Left forelimb (tissue), 1 donor: Measurements from ENCODE around the gene TOPBP1.
"Not testable (repeated sequence)": the region's sequence is repeated elsewhere in the genome, so short reads cannot be mapped to it uniquely, and the experiment has no call there.

Source experiments
- DNase-seq: peaks from one replicate; pipeline ENCODE4 v3.0.0-alpha.2; 2018; ENCODE audit warnings: low spot score

Gene TOPBP1

GRCh38 chr3:133661454-133662277, at the start of gene TOPBP1:
Gene TOPBP1, minus strand, starts transcription at chr3:133661941. Its CDS starts 814 bp downstream, at chr3:133661127.
- DNase-seq, result peak; percentile 90

DNA sequence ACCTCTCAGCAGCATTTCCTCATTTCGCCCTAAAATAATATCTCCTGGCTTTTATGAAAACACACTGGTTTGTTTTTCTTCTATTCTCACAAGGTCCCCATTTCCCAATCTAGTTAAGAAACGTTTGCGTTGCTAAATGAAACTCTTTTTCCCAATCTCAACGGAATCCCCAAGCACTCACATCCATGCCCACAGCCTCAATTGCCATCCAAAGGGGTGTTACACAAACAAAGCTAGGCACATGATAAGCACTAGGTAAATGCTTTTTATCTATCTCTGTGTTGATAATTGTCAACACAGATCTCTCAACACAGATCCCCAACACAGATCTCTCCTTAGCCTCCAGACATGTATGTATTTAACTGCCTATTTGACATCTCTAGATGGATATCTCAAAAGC, 49.3 kb upstream of the TOPBP1 start:
- DNase-seq, result no peak

GRCh38 chr3:133709139-133709750, 47.5 kb upstream of the TOPBP1 start:
- DNase-seq, result no peak

GRCh38 chr3:133706033-133706432, 44.3 kb upstream of the TOPBP1 start:
- DNase-seq, result no peak

DNA sequence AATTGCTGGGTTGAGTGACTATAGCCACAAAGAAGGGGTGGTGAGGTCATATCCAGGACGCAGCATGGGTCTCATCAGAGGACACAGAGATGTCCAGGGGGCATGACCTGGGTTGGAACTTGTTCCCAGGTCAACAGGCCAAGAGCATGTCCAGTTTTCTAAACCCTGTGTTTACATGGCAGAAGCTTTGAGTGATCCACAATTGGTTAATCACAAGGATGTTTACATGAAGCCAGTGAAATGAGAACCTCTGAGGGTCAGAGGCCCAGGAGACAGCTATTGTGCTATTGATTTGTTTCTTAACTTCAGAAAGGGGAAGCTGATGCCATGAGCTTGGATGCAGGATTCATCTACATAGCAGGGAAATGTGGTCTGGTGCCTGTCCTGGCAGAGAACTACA, 42.2 kb upstream of the TOPBP1 start:
- no peak for DNase-seq

GRCh38 chr3:133701435-133702358, 40.0 kb upstream of the TOPBP1 start:
- no peak for DNase-seq

DNA sequence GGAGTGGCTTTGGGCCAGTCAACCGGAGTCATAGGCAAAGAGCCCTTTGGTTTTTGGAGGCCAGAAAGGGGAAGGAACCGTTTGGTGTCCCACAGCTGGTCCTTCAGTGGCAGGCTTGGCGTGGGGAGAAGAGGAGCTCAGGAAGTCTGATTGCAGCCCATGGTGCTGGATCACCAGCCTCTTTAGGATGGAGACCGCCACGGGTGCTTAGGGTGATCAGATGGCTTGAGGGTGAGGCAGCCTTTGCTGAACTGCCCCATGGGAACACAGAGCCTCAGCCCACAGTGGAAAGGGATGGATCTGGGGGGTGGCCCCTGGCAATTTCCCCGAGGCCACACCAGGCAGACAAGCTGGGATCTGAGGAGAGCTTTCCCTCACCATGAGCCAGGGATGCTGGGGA, 38.6 kb upstream of the TOPBP1 start:
- DNase-seq, result no peak

- DNase-seq, result no peak
These were observed 38.2 kb upstream of the TOPBP1 start for GRCh38 chr3:133699903-133700302.

DNA sequence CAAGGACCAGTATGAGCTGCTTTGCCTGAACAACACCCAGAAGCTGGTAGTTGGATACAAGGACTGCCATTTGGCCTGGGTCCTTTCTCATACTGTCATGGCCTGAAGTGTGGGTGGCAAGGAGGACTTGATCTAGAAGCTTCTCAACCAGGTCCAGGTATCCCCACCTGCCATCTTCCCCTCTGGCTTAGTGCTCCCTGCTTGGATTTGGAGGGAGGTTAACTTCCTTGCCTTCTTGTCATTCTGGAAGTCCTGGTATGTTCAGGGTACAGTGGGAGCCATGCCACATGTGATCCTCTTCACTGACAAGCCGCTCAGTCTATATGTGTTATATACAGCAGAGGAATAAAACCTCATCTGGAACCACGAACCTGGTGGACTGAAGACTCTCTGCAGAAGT, 37.7 kb upstream of the TOPBP1 start:
- no peak for DNase-seq

- no peak for DNase-seq
These were observed 36.2 kb upstream of the TOPBP1 start for GRCh38 chr3:133697960-133698359.

DNA sequence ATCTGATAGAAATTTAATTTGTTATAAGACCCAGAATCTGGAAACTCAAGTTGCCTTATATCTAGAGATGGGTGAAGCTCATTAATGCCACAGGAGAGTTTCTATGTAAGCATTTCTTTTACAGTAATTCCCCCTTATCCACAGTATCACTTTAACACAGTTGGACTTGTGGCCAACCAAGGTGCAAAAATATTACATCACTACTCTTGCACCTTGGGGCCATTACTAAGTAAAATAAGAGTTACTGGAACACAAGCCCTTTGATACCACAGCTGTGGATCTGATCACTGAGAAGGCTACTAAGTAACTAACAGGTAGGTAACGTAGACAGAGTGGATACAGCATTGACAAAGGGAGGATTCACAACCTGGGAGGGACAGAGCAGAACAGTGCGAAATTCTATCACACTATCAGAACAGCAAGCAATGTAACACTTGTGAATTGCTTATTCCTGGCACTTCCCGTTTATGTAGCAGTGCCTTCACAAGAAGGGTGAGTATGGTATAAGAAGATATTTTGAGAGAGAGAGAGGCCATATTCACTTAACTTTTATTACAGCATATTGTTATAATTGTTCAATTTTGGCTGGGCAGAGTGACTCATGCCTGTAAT, 33.9 kb upstream of the TOPBP1 start:
- no peak for DNase-seq

- no peak for DNase-seq
These were observed 32.8 kb upstream of the TOPBP1 start for GRCh38 chr3:133694288-133695268.

GRCh38 chr3:133693821-133694220, 32.1 kb upstream of the TOPBP1 start:
- DNase-seq, result no peak

- DNase-seq, result no peak
These were observed 31.0 kb upstream of the TOPBP1 start for GRCh38 chr3:133692759-133693158.

- no peak for DNase-seq
These were observed 29.7 kb upstream of the TOPBP1 start for GRCh38 chr3:133691273-133692107.

- DNase-seq, result not testable (repeated sequence)
These were observed 16.3 kb upstream of the TOPBP1 start for GRCh38 chr3:133677993-133678392.

- DNase-seq, result no peak
These were observed 14.8 kb upstream of the TOPBP1 start for GRCh38 chr3:133676336-133677118.

- no peak for DNase-seq
These were observed 14.0 kb upstream of the TOPBP1 start for GRCh38 chr3:133675631-133676335.
